Ascending aorta (tissue), 2 donors: ENCODE results near the gene MS4A12. TPM values are rescaled to one million over a fixed set of nuclear protein-coding genes. Genes with fewer than 3 reads are reported as not detected.

Source experiments
- DNase-seq, 2 donors: peaks; one replicate each; pipeline ENCODE4 v3.0.0-alpha.2; 2019; ENCODE audit warnings: low spot score in 2 of 2
- H3K27ac ChIP-seq, 2 donors: fragments of 200-600 bp; sonication (generic); one replicate each; pipeline ENCODE4 v1.5.1; 2016 to 2017; ENCODE audit warnings: mild to moderate bottlenecking in 1 of 2
- H3K27me3 ChIP-seq: fragments of 200-600 bp; sonication (generic); one replicate; pipeline ENCODE4 v1.5.1; 2017
- H3K36me3 ChIP-seq, 2 donors: fragments of 200-600 bp; sonication (generic); one replicate each; pipeline ENCODE4 v1.5.1; 2016
- H3K4me1 ChIP-seq, 2 donors: fragments of 200-600 bp; sonication (generic); one replicate each; pipeline ENCODE4 v1.5.1; 2016 to 2017; ENCODE audit warnings: mild to moderate bottlenecking in 1 of 2
- H3K4me3 ChIP-seq, 2 donors: fragments of 200-600 bp; sonication (generic); one replicate each; pipeline ENCODE4 v1.5.1; 2016 to 2017; ENCODE audit warnings: mild to moderate bottlenecking in 1 of 2
- H3K9me3 ChIP-seq, 2 donors: fragments of 200-600 bp; sonication (generic); one replicate each; pipeline ENCODE4 v1.5.1; 2016
- CTCF ChIP-seq, 3 experiments: fragments of 200-600 bp in 2 of 3; fragments of 450-650 bp in 1 of 3; sonication (generic) in 2 of 3; IDR thresholded peaks; one replicate each; pipeline ENCODE4 v1.5.1; 2016 to 2019; ENCODE audit warnings: antibody characterized with exemption in 3 of 3, mild to moderate bottlenecking in 1 of 3, moderate library complexity in 1 of 3
- intact Hi-C: fragments of 100-400 bp; cut with DNase I; formaldehyde crosslinking; loops from one replicate; pipeline ENCODE4 v1.15.1; 2023
- total RNA-seq: library from RNA; depleted of rRNA; stranded (reverse); fragments of >200 nt; gene quantifications from one replicate; pipeline ENCODE4 v1.1.0, GENCODE V29; 2016

Gene MS4A12
- total RNA-seq, 1 donor from 2014 or later: not detected

- Histone ChIP-seq H3K4me1 (no peaks in the 10 kb centered on the region), H3K9me3 (no peaks in the 10 kb centered on the region), H3K27me3 (no peaks in the 10 kb centered on the region), H3K36me3 (no peaks in the 10 kb centered on the region), H3K4me3 (no peak overlapping the region), H3K27ac (no peak overlapping the region)
- no peak for TF ChIP-seq CTCF (IDR thresholded peaks at IDR 0.05)
- no peak for DNase-seq
- intact Hi-C loops: no loop called here
These were observed 51.5 kb downstream of the MS4A12 start for GRCh38 chr11:60544077-60544476.

Other genes with a start within 250 kb of the MS4A12 start
- 0.75 TPM for gene MS4A4E, start 249.6 kb upstream of the MS4A12 start, total RNA-seq
- 7.9 TPM for gene MS4A4A, start 212.1 kb upstream of the MS4A12 start, total RNA-seq
- not detected for gene MS4A6E, start 165.5 kb upstream of the MS4A12 start, total RNA-seq
- 114 TPM for gene MS4A7, start 114.2 kb upstream of the MS4A12 start, total RNA-seq
- not detected for gene MS4A14, start 96.3 kb upstream of the MS4A12 start, total RNA-seq
- not detected for gene MS4A5, start 63.2 kb upstream of the MS4A12 start, total RNA-seq
- gene MS4A1, start 36.9 kb upstream of the MS4A12 start, total RNA-seq: not detected
- gene MS4A13, start 22.6 kb downstream of the MS4A12 start, total RNA-seq: not detected
- not detected for gene MS4A8, start 206.8 kb downstream of the MS4A12 start, total RNA-seq
- gene MS4A18, start 231.9 kb downstream of the MS4A12 start, total RNA-seq: not detected